MM.1S (cell line): Measurements from ENCODE around the gene PSME2.

Experiments
- EZH2 ChIP-seq: fragments of 300-600 bp; sonication (generic); optimal IDR thresholded peaks from 2 replicates; pipeline ENCODE3; 2017; ENCODE audit warnings: low read depth, mild to moderate bottlenecking, antibody characterized with exemption, low read length, mixed read lengths
- EZH2phosphoT487 ChIP-seq: fragments of 300-600 bp; sonication (generic); IDR thresholded peaks from 2 replicates; pipeline ENCODE4 v1.6.1; 2018; ENCODE audit warnings: antibody characterized with exemption, low read length
- TF ChIP-seq, protein P1 (sequence below): fragments of 300-600 bp; sonication (generic); IDR thresholded peaks from 2 replicates; pipeline ENCODE4 v1.5.1; 2016; ENCODE audit warnings: antibody characterized with exemption, low read length, mixed read lengths

DNA sequence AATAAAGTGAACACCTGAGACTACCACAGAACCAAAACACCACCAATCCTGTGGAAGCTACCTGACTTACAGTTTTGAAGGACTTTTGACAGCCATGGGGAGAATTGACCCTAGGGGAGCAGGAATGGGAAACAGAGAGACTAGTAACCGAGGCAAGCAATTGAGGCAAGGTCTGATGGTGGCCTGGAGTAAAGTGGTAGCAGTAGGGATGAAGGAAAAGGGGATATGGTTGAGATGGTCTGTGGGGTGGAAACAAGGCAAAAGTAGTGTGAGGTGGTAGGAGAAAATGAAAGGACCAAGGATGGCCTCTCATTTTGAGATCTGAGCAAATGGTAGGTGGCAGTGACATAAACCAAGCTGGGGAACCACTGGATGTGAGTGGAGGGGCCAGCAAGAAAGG lies 10.4 kb upstream of the PSME2 start:
- TF ChIP-seq, protein P1, sequence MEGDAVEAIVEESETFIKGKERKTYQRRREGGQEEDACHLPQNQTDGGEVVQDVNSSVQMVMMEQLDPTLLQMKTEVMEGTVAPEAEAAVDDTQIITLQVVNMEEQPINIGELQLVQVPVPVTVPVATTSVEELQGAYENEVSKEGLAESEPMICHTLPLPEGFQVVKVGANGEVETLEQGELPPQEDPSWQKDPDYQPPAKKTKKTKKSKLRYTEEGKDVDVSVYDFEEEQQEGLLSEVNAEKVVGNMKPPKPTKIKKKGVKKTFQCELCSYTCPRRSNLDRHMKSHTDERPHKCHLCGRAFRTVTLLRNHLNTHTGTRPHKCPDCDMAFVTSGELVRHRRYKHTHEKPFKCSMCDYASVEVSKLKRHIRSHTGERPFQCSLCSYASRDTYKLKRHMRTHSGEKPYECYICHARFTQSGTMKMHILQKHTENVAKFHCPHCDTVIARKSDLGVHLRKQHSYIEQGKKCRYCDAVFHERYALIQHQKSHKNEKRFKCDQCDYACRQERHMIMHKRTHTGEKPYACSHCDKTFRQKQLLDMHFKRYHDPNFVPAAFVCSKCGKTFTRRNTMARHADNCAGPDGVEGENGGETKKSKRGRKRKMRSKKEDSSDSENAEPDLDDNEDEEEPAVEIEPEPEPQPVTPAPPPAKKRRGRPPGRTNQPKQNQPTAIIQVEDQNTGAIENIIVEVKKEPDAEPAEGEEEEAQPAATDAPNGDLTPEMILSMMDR: no peak
- no peak for TF ChIP-seq EZH2
- TF ChIP-seq EZH2phosphoT487: no peak
